Measurements from ENCODE around the gene ARID1B. TPM values are rescaled to one million over a fixed set of nuclear protein-coding genes. Genes with fewer than 3 reads are reported as not detected.
A peak's percentile ranks its signal among the peaks of the same experiment; 100 is the strongest.

The ARID1B gene
- total and polyA plus RNA-seq, 9 of the 15 experiments (the other 6 are each of a cell fraction or from before 2014, with no cell fraction given), result 12.5 to 50.5 (median 25.8) TPM

DNA sequence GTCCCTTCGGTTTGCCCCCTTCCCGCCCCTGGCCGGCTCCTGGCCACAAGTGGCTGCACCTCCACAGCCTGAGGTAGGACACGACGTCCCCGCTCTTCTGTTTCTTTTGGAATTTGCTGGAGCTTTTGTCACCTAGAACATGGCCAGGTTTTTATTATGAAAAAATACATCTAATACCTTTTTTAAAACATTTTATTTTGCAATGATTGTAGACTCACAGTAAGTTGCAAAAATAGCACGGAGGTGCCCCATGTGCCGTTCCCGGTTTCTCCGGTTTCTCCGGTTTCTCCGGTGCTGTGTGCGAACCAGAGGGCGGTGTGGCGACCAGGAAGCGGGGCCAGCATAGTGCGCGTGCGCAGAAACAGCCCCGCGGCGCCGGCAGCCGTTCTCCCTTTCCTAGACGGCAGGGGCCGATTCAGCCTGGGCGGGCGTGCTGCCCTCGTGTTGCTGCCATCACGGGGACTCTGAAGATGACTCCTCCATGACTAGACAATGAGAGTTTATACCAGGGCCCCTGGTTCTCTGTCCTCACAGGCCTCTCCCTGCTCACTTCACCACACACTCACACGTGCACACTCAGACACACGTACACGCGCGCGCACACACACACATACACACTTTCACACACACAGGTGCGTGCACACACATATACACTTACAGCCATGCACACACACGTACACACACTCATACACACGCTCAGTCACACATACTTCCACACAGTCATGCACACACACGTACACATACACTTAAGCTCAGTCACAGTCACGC lies 444.1 kb downstream of the ARID1B start (continued):
- TF ChIP-seq, protein P1, sequence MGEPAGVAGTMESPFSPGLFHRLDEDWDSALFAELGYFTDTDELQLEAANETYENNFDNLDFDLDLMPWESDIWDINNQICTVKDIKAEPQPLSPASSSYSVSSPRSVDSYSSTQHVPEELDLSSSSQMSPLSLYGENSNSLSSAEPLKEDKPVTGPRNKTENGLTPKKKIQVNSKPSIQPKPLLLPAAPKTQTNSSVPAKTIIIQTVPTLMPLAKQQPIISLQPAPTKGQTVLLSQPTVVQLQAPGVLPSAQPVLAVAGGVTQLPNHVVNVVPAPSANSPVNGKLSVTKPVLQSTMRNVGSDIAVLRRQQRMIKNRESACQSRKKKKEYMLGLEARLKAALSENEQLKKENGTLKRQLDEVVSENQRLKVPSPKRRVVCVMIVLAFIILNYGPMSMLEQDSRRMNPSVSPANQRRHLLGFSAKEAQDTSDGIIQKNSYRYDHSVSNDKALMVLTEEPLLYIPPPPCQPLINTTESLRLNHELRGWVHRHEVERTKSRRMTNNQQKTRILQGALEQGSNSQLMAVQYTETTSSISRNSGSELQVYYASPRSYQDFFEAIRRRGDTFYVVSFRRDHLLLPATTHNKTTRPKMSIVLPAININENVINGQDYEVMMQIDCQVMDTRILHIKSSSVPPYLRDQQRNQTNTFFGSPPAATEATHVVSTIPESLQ (CRISPR knock-in tag; IDR thresholded peaks at IDR 0.05), result peak; percentile 89; the same call in 1 of the 2 replicates
- TF ChIP-seq ZNF695 (CRISPR knock-in tag; IDR thresholded peaks at IDR 0.05) (no peak), FUS (optimal IDR thresholded peaks at IDR 0.05; ENCODE audit: low read depth, low read length) (no peak), NONO (IDR thresholded peaks at IDR 0.05; ENCODE audit: low read depth in 2 of 2, low read length in 1 of 2) (no peak), ARID2 (IDR thresholded peaks at IDR 0.05) (peak; percentile 98), ZNF316 (IDR thresholded peaks at IDR 0.05) (peak; percentile 71), POLR3A (IDR thresholded peaks at IDR 0.05; ENCODE audit: borderline replicate concordance, extremely low read depth, insufficient read depth, insufficient read length) (no peak), ZNF699 (CRISPR knock-in tag; IDR thresholded peaks at IDR 0.05; ENCODE audit: insufficient replicate concordance) (no peak), ZEB2 (IDR thresholded peaks at IDR 0.05) (no peak; the same call in 1 of the 2 replicates), ILF3 (IDR thresholded peaks at IDR 0.05; ENCODE audit: borderline replicate concordance) (no peak), PHB (CRISPR knock-in tag; IDR thresholded peaks at IDR 0.05) (no peak), ZFX (CRISPR knock-in tag; IDR thresholded peaks at IDR 0.05) (peak; percentile 51; the same call in 1 of the 2 replicates), ZNF165 (CRISPR knock-in tag; IDR thresholded peaks at IDR 0.05; ENCODE audit: borderline replicate concordance) (no peak), ZKSCAN8 (CRISPR knock-in tag; IDR thresholded peaks at IDR 0.05) (no peak; the same call in 1 of the 2 replicates), HDGF (IDR thresholded peaks at IDR 0.05) (peak; percentile 100), SRSF1 (IDR thresholded peaks at IDR 0.05; ENCODE audit: low read depth, low read length) (no peak), SREBF2 (CRISPR knock-in tag; IDR thresholded peaks at IDR 0.05) (peak; percentile 74; the same call in 1 of the 2 replicates), HOXB6 (CRISPR knock-in tag; IDR thresholded peaks at IDR 0.05; ENCODE audit: borderline replicate concordance) (no peak)
- TF ChIP-seq, protein P2, sequence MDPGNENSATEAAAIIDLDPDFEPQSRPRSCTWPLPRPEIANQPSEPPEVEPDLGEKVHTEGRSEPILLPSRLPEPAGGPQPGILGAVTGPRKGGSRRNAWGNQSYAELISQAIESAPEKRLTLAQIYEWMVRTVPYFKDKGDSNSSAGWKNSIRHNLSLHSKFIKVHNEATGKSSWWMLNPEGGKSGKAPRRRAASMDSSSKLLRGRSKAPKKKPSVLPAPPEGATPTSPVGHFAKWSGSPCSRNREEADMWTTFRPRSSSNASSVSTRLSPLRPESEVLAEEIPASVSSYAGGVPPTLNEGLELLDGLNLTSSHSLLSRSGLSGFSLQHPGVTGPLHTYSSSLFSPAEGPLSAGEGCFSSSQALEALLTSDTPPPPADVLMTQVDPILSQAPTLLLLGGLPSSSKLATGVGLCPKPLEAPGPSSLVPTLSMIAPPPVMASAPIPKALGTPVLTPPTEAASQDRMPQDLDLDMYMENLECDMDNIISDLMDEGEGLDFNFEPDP (CRISPR knock-in tag; IDR thresholded peaks at IDR 0.05), result no peak
- TF ChIP-seq, protein P3, sequence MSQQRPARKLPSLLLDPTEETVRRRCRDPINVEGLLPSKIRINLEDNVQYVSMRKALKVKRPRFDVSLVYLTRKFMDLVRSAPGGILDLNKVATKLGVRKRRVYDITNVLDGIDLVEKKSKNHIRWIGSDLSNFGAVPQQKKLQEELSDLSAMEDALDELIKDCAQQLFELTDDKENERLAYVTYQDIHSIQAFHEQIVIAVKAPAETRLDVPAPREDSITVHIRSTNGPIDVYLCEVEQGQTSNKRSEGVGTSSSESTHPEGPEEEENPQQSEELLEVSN (IDR thresholded peaks at IDR 0.05; ENCODE audit: borderline replicate concordance in 1 of 2, extremely low read depth in 1 of 2, insufficient read depth in 1 of 2, insufficient read length in 1 of 2, low read depth in 1 of 2, low read length in 1 of 2, poor library complexity in 1 of 2, severe bottlenecking in 1 of 2), result peak; percentile 85 to 92
- TF ChIP-seq, protein P4, sequence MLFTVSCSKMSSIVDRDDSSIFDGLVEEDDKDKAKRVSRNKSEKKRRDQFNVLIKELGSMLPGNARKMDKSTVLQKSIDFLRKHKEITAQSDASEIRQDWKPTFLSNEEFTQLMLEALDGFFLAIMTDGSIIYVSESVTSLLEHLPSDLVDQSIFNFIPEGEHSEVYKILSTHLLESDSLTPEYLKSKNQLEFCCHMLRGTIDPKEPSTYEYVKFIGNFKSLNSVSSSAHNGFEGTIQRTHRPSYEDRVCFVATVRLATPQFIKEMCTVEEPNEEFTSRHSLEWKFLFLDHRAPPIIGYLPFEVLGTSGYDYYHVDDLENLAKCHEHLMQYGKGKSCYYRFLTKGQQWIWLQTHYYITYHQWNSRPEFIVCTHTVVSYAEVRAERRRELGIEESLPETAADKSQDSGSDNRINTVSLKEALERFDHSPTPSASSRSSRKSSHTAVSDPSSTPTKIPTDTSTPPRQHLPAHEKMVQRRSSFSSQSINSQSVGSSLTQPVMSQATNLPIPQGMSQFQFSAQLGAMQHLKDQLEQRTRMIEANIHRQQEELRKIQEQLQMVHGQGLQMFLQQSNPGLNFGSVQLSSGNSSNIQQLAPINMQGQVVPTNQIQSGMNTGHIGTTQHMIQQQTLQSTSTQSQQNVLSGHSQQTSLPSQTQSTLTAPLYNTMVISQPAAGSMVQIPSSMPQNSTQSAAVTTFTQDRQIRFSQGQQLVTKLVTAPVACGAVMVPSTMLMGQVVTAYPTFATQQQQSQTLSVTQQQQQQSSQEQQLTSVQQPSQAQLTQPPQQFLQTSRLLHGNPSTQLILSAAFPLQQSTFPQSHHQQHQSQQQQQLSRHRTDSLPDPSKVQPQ (CRISPR knock-in tag; IDR thresholded peaks at IDR 0.05; ENCODE audit: borderline replicate concordance), result no peak
